CD14-positive monocyte (primary cell): ENCODE results near the gene MPZL3. TPM values are rescaled to one million over a fixed set of nuclear protein-coding genes. Genes with fewer than 3 reads are reported as not detected.

Experiments
- DNase-seq, 3 donors: peaks; one replicate each; pipeline ENCODE4 v3.0.0-alpha.2; 2011 to 2022
- H2AFZ ChIP-seq: 2 replicates; pipeline ENCODE4 v1.6.0; 2012; ENCODE audit warnings: mild to moderate bottlenecking, low read depth, low read length, inconsistent platforms; ENCODE audit not compliant: insufficient read depth, poor library complexity, severe bottlenecking
- H3K27ac ChIP-seq, 2 donors: 1 replicate in 1 of 2; 2 replicates in 1 of 2; pipeline ENCODE4 v1.5.1; 2012 to 2013; ENCODE audit warnings: low read length in 2 of 2, control low read depth in 1 of 2, inconsistent platforms in 1 of 2, low read depth in 1 of 2, mild to moderate bottlenecking in 1 of 2
- H3K27me3 ChIP-seq, 2 donors: one replicate each; pipeline versions ENCODE4 v1.6.0 to v1.6.1; 2011 to 2013; ENCODE audit warnings: low read length in 2 of 2; ENCODE audit not compliant: control insufficient read depth in 2 of 2, insufficient read depth in 2 of 2
- H3K36me3 ChIP-seq, 2 donors: replicated peaks in 1 of 2; 1 replicate in 1 of 2; 2 replicates in 1 of 2; pipeline versions ENCODE4 v1.5.1 to v1.6.1; 2012 to 2013; ENCODE audit warnings: low read length in 2 of 2, control low read depth in 1 of 2, inconsistent platforms in 1 of 2, mild to moderate bottlenecking in 1 of 2; ENCODE audit not compliant: insufficient read depth in 2 of 2, control insufficient read depth in 1 of 2
- H3K4me1 ChIP-seq, 2 donors: 1 replicate in 1 of 2; 2 replicates in 1 of 2; pipeline versions ENCODE4 v1.5.1 to v1.6.1; 2012 to 2013; ENCODE audit warnings: low read length in 2 of 2, control low read depth in 1 of 2, inconsistent platforms in 1 of 2, mild to moderate bottlenecking in 1 of 2, moderate library complexity in 1 of 2; ENCODE audit not compliant: insufficient read depth in 2 of 2, control insufficient read depth in 1 of 2
- H3K4me2 ChIP-seq: replicated peaks from 2 replicates; pipeline ENCODE3; 2012; ENCODE audit warnings: low read length, moderate library complexity, mild to moderate bottlenecking; ENCODE audit not compliant: poor library complexity, severe bottlenecking; ENCODE audit errors: extremely low read depth
- H3K4me3 ChIP-seq, 3 experiments: fragments of 200-600 bp in 1 of 3; sonication (generic) in 1 of 3; replicated peaks in 1 of 3; 1 replicate in 2 of 3; 2 replicates in 1 of 3; pipeline ENCODE4 v1.5.1; 2011 to 2013; ENCODE audit warnings: low read length in 3 of 3, mild to moderate bottlenecking in 3 of 3, control low read depth in 2 of 3, low read depth in 2 of 3, inconsistent platforms in 1 of 3, moderate library complexity in 1 of 3
- H3K79me2 ChIP-seq: 2 replicates; pipeline ENCODE4 v1.6.0; 2012; ENCODE audit warnings: mild to moderate bottlenecking, control low read depth, inconsistent platforms, low read length, moderate library complexity; ENCODE audit not compliant: insufficient read depth
- H3K9ac ChIP-seq: 2 replicates; pipeline ENCODE4 v1.6.0; 2017; ENCODE audit warnings: low read length, mild to moderate bottlenecking; ENCODE audit not compliant: insufficient read depth, poor library complexity, severe bottlenecking
- H3K9me3 ChIP-seq, 2 donors: replicated peaks in 1 of 2; 1 replicate in 1 of 2; 2 replicates in 1 of 2; pipeline versions ENCODE4 v1.5.1 to v1.6.1; 2012 to 2013; ENCODE audit warnings: low read length in 2 of 2, control low read depth in 1 of 2; ENCODE audit not compliant: control insufficient read depth in 1 of 2, insufficient read depth in 1 of 2
- H4K20me1 ChIP-seq: 2 replicates; pipeline ENCODE4 v1.6.0; 2012; ENCODE audit warnings: mild to moderate bottlenecking, low read length, control low read depth, moderate library complexity; ENCODE audit not compliant: insufficient read depth
- H3K27ac Mint-ChIP-seq, 7 donors: one replicate each; pipeline ENCODE4 v1.8.0; 2020; ENCODE audit warnings: mild to moderate bottlenecking in 7 of 7, mixed read lengths in 7 of 7, moderate library complexity in 6 of 7, inconsistent platforms in 2 of 7
- H3K27me3 Mint-ChIP-seq, 3 donors: one replicate each; pipeline ENCODE4 v1.8.0; 2021 to 2022; ENCODE audit warnings: low read depth in 3 of 3, mild to moderate bottlenecking in 3 of 3, mixed read lengths in 3 of 3, moderate library complexity in 3 of 3, inconsistent platforms in 1 of 3
- H3K36me3 Mint-ChIP-seq, 2 donors: one replicate each; pipeline ENCODE4 v1.8.0; 2020; ENCODE audit warnings: mixed read lengths in 2 of 2, inconsistent platforms in 1 of 2, mild to moderate bottlenecking in 1 of 2
- H3K4me1 Mint-ChIP-seq: one replicate; pipeline ENCODE4 v1.8.0; 2020; ENCODE audit warnings: mild to moderate bottlenecking, mixed read lengths
- H3K4me3 Mint-ChIP-seq, 2 donors: one replicate each; pipeline ENCODE4 v1.8.0; 2020; ENCODE audit warnings: mild to moderate bottlenecking in 2 of 2, mixed read lengths in 2 of 2, moderate library complexity in 1 of 2
- H3K9me3 Mint-ChIP-seq, 7 donors: one replicate each; pipeline ENCODE4 v1.8.0; 2020 to 2022; ENCODE audit warnings: mixed read lengths in 7 of 7, mild to moderate bottlenecking in 6 of 7, moderate library complexity in 6 of 7, inconsistent platforms in 2 of 7
- CTCF ChIP-seq: fragments of 200-600 bp; IDR thresholded peaks from one replicate; pipeline ENCODE4 v1.8.0; 2022; ENCODE audit warnings: antibody characterized with exemption, mild to moderate bottlenecking
- WGBS: methylation state at CpG from one replicate; pipeline ENCODE4 v1.1.5; 2013; ENCODE audit warnings: missing lambda C conversion rate; ENCODE audit not compliant: insufficient coverage; 5-methylcytosine and 5-hydroxymethylcytosine counted together
- intact Hi-C, 2 donors: fragments of 100-400 bp; cut with micrococcal nuclease; formaldehyde crosslinking; loops; one replicate each; pipeline versions ENCODE4 v1.15.0 to v1.15.1; 2023
- polyA plus RNA-seq, 3 donors: library from polyadenylated mRNA; depleted of rRNA in 1 of 3; unstranded in 2 of 3; stranded (reverse) in 1 of 3; fragments of 300-500 nt in 2 of 3; fragments of >200 nt in 1 of 3; fragmentation: Illumina TruSeq in 2 of 3; gene quantifications; 1 replicate in 2 of 3; 2 replicates in 1 of 3; pipeline ENCODE4 v1.2.3, GENCODE V29; 2012 to 2021

MPZL3 gene
- polyA plus RNA-seq, 3 donors: 4.2 to 8.5 (median 8.0) TPM

- Mint-ChIP-seq H3K27me3 (peaks cover 0 to 2% (median 0%) of the 10 kb centered on the region in 3 donors), H3K9me3 (no peaks in the 10 kb centered on the region), H3K4me1 (peaks cover 92% of the 10 kb centered on the region), H3K27ac (peak overlapping the region in 2 of 7 donors; percentile 13 to 67), H3K4me3 (peak overlapping the region; percentile 69 to 88), H3K36me3 (peaks cover 53 to 64% of the 10 kb centered on the region in 2 donors)
- Histone ChIP-seq H3K4me1 (peaks cover 79 to 87% of the 10 kb centered on the region in 2 donors), H3K4me3 (peak overlapping the region; percentile 3 to 94 (median 82)), H3K27ac (peak overlapping the region in 1 of 2 donors; percentile 82), H3K9me3 (no peaks in the 10 kb centered on the region), H3K36me3 (peaks cover 3 to 41% of the 10 kb centered on the region in 2 donors), H4K20me1 (peaks cover 15% of the 10 kb centered on the region), H3K79me2 (peaks cover 96% of the 10 kb centered on the region), H3K9ac (peak overlapping the region; percentile 29), H3K4me2 (peak overlapping the region; percentile 78), H3K27me3 (no peaks in the 10 kb centered on the region), H2AFZ (no peak overlapping the region)
- intact Hi-C loops: no loop called here
- 96% methylated on average over 5 of the region's 5 CpGs for WGBS
- no peak for TF ChIP-seq CTCF
- DNase-seq: no peak
Observed at GRCh38 chr11:118221419-118221818, 30.7 kb downstream of the MPZL3 start.

GRCh38 chr11:118219732-118220131, 32.4 kb downstream of the MPZL3 start:
- Mint-ChIP-seq H3K4me3 (peak overlapping the region; percentile 69 to 88), H3K36me3 (peaks cover 60 to 72% of the 10 kb centered on the region in 2 donors), H3K27ac (peak overlapping the region; percentile 26 to 93 (median 79)), H3K9me3 (no peaks in the 10 kb centered on the region), H3K27me3 (peaks cover 0 to 2% (median 0%) of the 10 kb centered on the region in 3 donors), H3K4me1 (peaks cover 92% of the 10 kb centered on the region)
- Histone ChIP-seq H3K4me2 (peak overlapping the region; percentile 78), H3K27ac (peak overlapping the region; percentile 20 to 82), H3K79me2 (peaks cover 100% of the 10 kb centered on the region), H3K4me1 (peaks cover 80 to 87% of the 10 kb centered on the region in 2 donors), H3K9me3 (no peaks in the 10 kb centered on the region), H3K4me3 (peak overlapping the region; percentile 2 to 82 (median 5)), H2AFZ (peak overlapping the region; percentile 37), H3K9ac (peak overlapping the region; percentile 29), H4K20me1 (peaks cover 15% of the 10 kb centered on the region), H3K36me3 (peaks cover 3 to 41% of the 10 kb centered on the region in 2 donors), H3K27me3 (no peaks in the 10 kb centered on the region)
- DNase-seq: peak in 2 of 3 donors; percentile 33 to 54
- intact Hi-C loops: loop anchor here in 1 of 2 donors (10.0 kb wide), 1 partner anchor 75 kb away; no protein-coding TSS in a partner anchor
- TF ChIP-seq CTCF: no peak
- WGBS: 0% methylated on average over 1 of the region's 1 CpG
